IMR-90 (cell line): Measurements from ENCODE around the gene INPP5F. TPM values are rescaled to one million over a fixed set of nuclear protein-coding genes. Genes with fewer than 3 reads are reported as not detected.

Source experiments
- ATAC-seq: fragments of 200-7000 bp; cut with Tn5 transposase; 2 replicates; pipeline ENCODE4 v1.9.1; 2020; ENCODE audit warnings: low read depth, mild to moderate bottlenecking, moderate library complexity
- BruUV-seq: library from RNA; stranded (reverse); fragments of 400-500 nt; replicated peaks from 2 replicates; lab custom pipeline; 2021; lab: Mats Ljungman, UMichigan
- CTCF ChIA-PET: fragments of 300-600 bp; formaldehyde crosslinking; extraction: SDS; loops from one replicate; lab custom pipeline; 2021; ENCODE audit warnings: antibody characterized with exemption; lab: Yijun Ruan, JAX
- POLR2A ChIA-PET: fragments of 300-600 bp; sonication (Branson Sonifier 250); formaldehyde crosslinking; loops from one replicate; lab custom pipeline; 2022; ENCODE audit warnings: antibody characterized with exemption; ENCODE audit not compliant: unreplicated experiment; lab: Charles Lee
- DNase-seq: peaks from one replicate; pipeline ENCODE4 v3.0.0; 2013
- H2AFZ ChIP-seq: replicated peaks from 2 replicates; pipeline ENCODE3; 2013; ENCODE audit warnings: low read length, mild to moderate bottlenecking; ENCODE audit not compliant: poor library complexity
- H2AK5ac ChIP-seq: 2 replicates; pipeline ENCODE4 v1.6.1; 2013; ENCODE audit warnings: low read depth, low read length, inconsistent platforms
- H2AK9ac ChIP-seq: replicated peaks from 2 replicates; pipeline ENCODE3; 2013; ENCODE audit warnings: mild to moderate bottlenecking, low read depth, low read length, moderate library complexity; ENCODE audit not compliant: poor library complexity
- H2BK120ac ChIP-seq: 2 replicates; pipeline ENCODE4 v1.6.1; 2013; ENCODE audit warnings: low read depth, low read length, inconsistent platforms
- H2BK15ac ChIP-seq: 3 replicates; pipeline ENCODE4 v1.6.1; 2013; ENCODE audit warnings: low read depth, low read length, inconsistent platforms
- H2BK20ac ChIP-seq: 2 replicates; pipeline ENCODE4 v1.6.1; 2013; ENCODE audit warnings: low read depth, mild to moderate bottlenecking, inconsistent platforms, low read length, moderate library complexity
- H2BK5ac ChIP-seq: 2 replicates; pipeline ENCODE4 v1.6.1; 2013; ENCODE audit warnings: mild to moderate bottlenecking, low read depth, low read length, inconsistent platforms; ENCODE audit not compliant: poor library complexity, severe bottlenecking
- H3K14ac ChIP-seq: replicated peaks from 2 replicates; pipeline ENCODE4 v1.6.1; 2013; ENCODE audit warnings: low read depth, low read length, inconsistent platforms
- H3K18ac ChIP-seq: 2 replicates; pipeline ENCODE4 v1.6.1; 2013; ENCODE audit warnings: low read depth, low read length, control low read depth
- H3K23ac ChIP-seq: 2 replicates; pipeline ENCODE4 v1.6.1; 2013; ENCODE audit warnings: low read depth, low read length, inconsistent platforms
- H3K27ac ChIP-seq: 2 replicates; pipeline ENCODE4 v1.5.1; 2013; ENCODE audit warnings: mild to moderate bottlenecking, control low read depth, low read length; ENCODE audit not compliant: insufficient read depth
- H3K27me3 ChIP-seq: 2 replicates; pipeline ENCODE4 v1.6.1; 2013; ENCODE audit warnings: low read length; ENCODE audit not compliant: control insufficient read depth, insufficient read depth
- H3K36me3 ChIP-seq: 2 replicates; pipeline ENCODE4 v1.6.1; 2013; ENCODE audit warnings: low read length, mixed read lengths; ENCODE audit not compliant: control insufficient read depth, insufficient read depth
- H3K4ac ChIP-seq: 2 replicates; pipeline ENCODE4 v1.6.1; 2013; ENCODE audit warnings: low read depth, low read length, inconsistent platforms
- H3K4me1 ChIP-seq: 2 replicates; pipeline ENCODE4 v1.6.1; 2013; ENCODE audit warnings: low read length, mixed read lengths; ENCODE audit not compliant: control insufficient read depth, insufficient read depth
- H3K4me2 ChIP-seq: 2 replicates; pipeline ENCODE4 v1.6.1; 2013; ENCODE audit warnings: low read depth, mild to moderate bottlenecking, control low read depth, low read length, moderate library complexity
- H3K4me3 ChIP-seq: 2 replicates; pipeline ENCODE4 v1.5.1; 2013; ENCODE audit warnings: low read depth, mild to moderate bottlenecking, control low read depth, low read length, moderate library complexity; ENCODE audit not compliant: insufficient read depth
- H3K56ac ChIP-seq: 2 replicates; pipeline ENCODE4 v1.6.1; 2013; ENCODE audit warnings: low read length, inconsistent platforms; ENCODE audit not compliant: insufficient read depth; ENCODE audit errors: extremely low read depth
- H3K79me1 ChIP-seq, 2 experiments: 2 replicates each; pipeline ENCODE4 v1.6.1; 2013; ENCODE audit warnings: low read length in 2 of 2, inconsistent platforms in 1 of 2, low read depth in 1 of 2
- H3K9ac ChIP-seq: 2 replicates; pipeline ENCODE4 v1.6.1; 2013; ENCODE audit warnings: low read depth, low read length, control low read depth
- H3K9me1 ChIP-seq: 2 replicates; pipeline ENCODE4 v1.6.1; 2013; ENCODE audit warnings: low read length, inconsistent platforms; ENCODE audit not compliant: insufficient read depth
- H3K9me3 ChIP-seq: 2 replicates; pipeline ENCODE4 v1.6.1; 2013; ENCODE audit warnings: low read length; ENCODE audit not compliant: control insufficient read depth, insufficient read depth
- H4K20me1 ChIP-seq: 2 replicates; pipeline ENCODE4 v1.6.1; 2013; ENCODE audit warnings: low read length, inconsistent platforms; ENCODE audit not compliant: insufficient read depth
- H4K5ac ChIP-seq: 2 replicates; pipeline ENCODE4 v1.6.1; 2013; ENCODE audit warnings: mild to moderate bottlenecking, low read depth, low read length, control low read depth
- H4K8ac ChIP-seq, 2 experiments: 2 replicates each; pipeline ENCODE4 v1.6.1; 2013; ENCODE audit warnings: low read depth in 2 of 2, low read length in 2 of 2, control low read depth in 1 of 2, inconsistent platforms in 1 of 2
- H4K91ac ChIP-seq: 2 replicates; pipeline ENCODE4 v1.6.1; 2013; ENCODE audit warnings: low read depth, low read length, inconsistent platforms; ENCODE audit not compliant: insufficient read depth
- CTCF ChIP-seq: conservative IDR thresholded peaks from 2 replicates; pipeline ENCODE4 v1.5.1; 2012; ENCODE audit warnings: mild to moderate bottlenecking, low read depth, low read length, improper control_type of control experiment
- FOS ChIP-seq: fragments of 150-350 bp; IDR thresholded peaks from 2 replicates; pipeline ENCODE4 v1.6.1; 2016; ENCODE audit warnings: low read depth, low read length
- WGBS, 2 experiments: methylation state at CpG; one replicate each; pipeline versions ENCODE4 v1.1.5 to v1.1.7; 2013; ENCODE audit warnings: missing lambda C conversion rate in 2 of 2; ENCODE audit not compliant: insufficient read length in 1 of 2; ENCODE audit errors: extremely low coverage in 2 of 2; 5-methylcytosine and 5-hydroxymethylcytosine counted together
- dilution Hi-C: fragments of 300-500 bp; cut with HindIII; formaldehyde crosslinking; loops from one replicate; pipeline ENCODE4 v1.14.3; 2018; ENCODE audit warnings: low sequenced_read_pairs; ENCODE audit not compliant: unreplicated experiment
- in situ Hi-C: fragments of 300-500 bp; cut with MboI; formaldehyde crosslinking; loops from 3 replicates; pipeline ENCODE4 v1.14.3; 2019; ENCODE audit warnings: low sequenced_read_pairs, inconsistent platforms, mixed read lengths
- intact Hi-C: fragments of 100-400 bp; cut with micrococcal nuclease; formaldehyde crosslinking; loops from 2 replicates; pipeline ENCODE4 v1.10.0; 2022
- polyA plus RNA-seq, 3 experiments: library from polyadenylated mRNA; depleted of rRNA; stranded (reverse); fragments of >200 nt; gene quantifications; 2 replicates each; pipeline ENCODE4 v1.2.3, GENCODE V29; 2012; ENCODE audit warnings: low replicate concordance in 1 of 3
- total RNA-seq: library from RNA; depleted of rRNA; stranded (reverse); fragments of >200 nt; gene quantifications from 2 replicates; pipeline ENCODE4 v1.2.3, GENCODE V29; 2012

INPP5F gene
- total and polyA plus RNA-seq, 2 of the 4 experiments (the other 2 are of a cell fraction) = 19.0 to 29.6 TPM

GRCh38 chr10:119776536-119776935 lies 50.7 kb downstream of the INPP5F start:
- Histone ChIP-seq H3K4ac (no peak overlapping the region), H2AFZ (no peak overlapping the region), H2BK20ac (no peak overlapping the region), H3K27ac (no peak overlapping the region), H4K20me1 (no peaks in the 10 kb centered on the region), H3K4me2 (no peak overlapping the region), H3K23ac (no peak overlapping the region), H2BK5ac (no peak overlapping the region), H3K56ac (no peak overlapping the region), H3K79me1 (peaks cover 3 to 17% of the 10 kb centered on the region in 2 experiments; a peak in 3 of 4 replicates), H3K36me3 (no peaks in the 10 kb centered on the region), H3K4me3 (no peak overlapping the region), H3K4me1 (no peaks in the 10 kb centered on the region), H3K27me3 (no peaks in the 10 kb centered on the region), H2BK120ac (no peak overlapping the region), H4K5ac (no peak overlapping the region), H2AK5ac (no peak overlapping the region), H3K18ac (no peak overlapping the region), H3K14ac (no peak overlapping the region), H3K9ac (no peak overlapping the region), H3K9me3 (no peaks in the 10 kb centered on the region), H3K9me1 (no peaks in the 10 kb centered on the region), H2AK9ac (no peak overlapping the region), H4K91ac (no peak overlapping the region), H2BK15ac (no peak overlapping the region), H4K8ac (no peak overlapping the region)
- no TSS peak for BruUV-seq
- DNase-seq (peak; percentile 67), ATAC-seq (peak; percentile 48; the same call in 1 of the 2 replicates)
- POLR2A ChIA-PET = no interaction called here
- CTCF ChIA-PET = no interaction called here
- TF ChIP-seq CTCF = no peak
- 0 out of 2 replicates have a peak, but pooled peaks have one; percentile 26 for TF ChIP-seq FOS
- no CpG with 5 or more reads among the region's 1 CpG for WGBS, 2 experiments
- intact Hi-C loops = no loop called here
- dilution Hi-C loops = no loop called here
- in situ Hi-C loops = no loop called here
